Bronchial epithelial cell (primary cell): ENCODE measurements around the gene TH. TPM values are rescaled to one million over a fixed set of nuclear protein-coding genes. Genes with fewer than 3 reads are reported as not detected.

Source experiments
- DNase-seq: peaks from one replicate; pipeline ENCODE4 v3.0.0-alpha.2; 2010; ENCODE audit warnings: low read depth
- FAIRE-seq: peaks from 2 replicates; lab custom pipeline; 2011; peaks lifted over from hg19 to GRCh38; lab: Jason Lieb, UNC
- H3K27me3 ChIP-seq: 2 replicates; pipeline ENCODE4 v1.5.1; 2011; ENCODE audit warnings: low read length; ENCODE audit not compliant: control insufficient read depth, insufficient read depth
- H3K36me3 ChIP-seq: 2 replicates; pipeline ENCODE4 v1.5.1; 2011; ENCODE audit warnings: low read length; ENCODE audit not compliant: control insufficient read depth, insufficient read depth
- H3K4me3 ChIP-seq: 2 replicates; pipeline ENCODE4 v1.5.1; 2011; ENCODE audit warnings: mild to moderate bottlenecking, low read depth, low read length, control low read depth
- total RNA-seq: library from RNA; depleted of rRNA; stranded (reverse); fragments of >200 nt; gene quantifications from 2 replicates; pipeline ENCODE4 v1.2.1, GENCODE V29; 2014
- TF ChIP-seq, protein P1 (sequence below): IDR thresholded peaks from 2 replicates; pipeline ENCODE4 v1.5.1; 2011; ENCODE audit warnings: mild to moderate bottlenecking, moderate library complexity, low read length, control low read depth, inconsistent platforms; ENCODE audit not compliant: insufficient read depth, severe bottlenecking

The TH gene
- total RNA-seq, 1 donor from 2014 or later = under 0.01 TPM

GRCh38 chr11:2160736-2161259, 10.8 kb downstream of the TH start, which contains the start of gene INS:
Gene INS (minus strand): TSS chr11:2161209. CDS start chr11:2160971, 238 bp downstream.
- FAIRE-seq (no peak), DNase-seq (no peak)
- TF ChIP-seq, protein P1, sequence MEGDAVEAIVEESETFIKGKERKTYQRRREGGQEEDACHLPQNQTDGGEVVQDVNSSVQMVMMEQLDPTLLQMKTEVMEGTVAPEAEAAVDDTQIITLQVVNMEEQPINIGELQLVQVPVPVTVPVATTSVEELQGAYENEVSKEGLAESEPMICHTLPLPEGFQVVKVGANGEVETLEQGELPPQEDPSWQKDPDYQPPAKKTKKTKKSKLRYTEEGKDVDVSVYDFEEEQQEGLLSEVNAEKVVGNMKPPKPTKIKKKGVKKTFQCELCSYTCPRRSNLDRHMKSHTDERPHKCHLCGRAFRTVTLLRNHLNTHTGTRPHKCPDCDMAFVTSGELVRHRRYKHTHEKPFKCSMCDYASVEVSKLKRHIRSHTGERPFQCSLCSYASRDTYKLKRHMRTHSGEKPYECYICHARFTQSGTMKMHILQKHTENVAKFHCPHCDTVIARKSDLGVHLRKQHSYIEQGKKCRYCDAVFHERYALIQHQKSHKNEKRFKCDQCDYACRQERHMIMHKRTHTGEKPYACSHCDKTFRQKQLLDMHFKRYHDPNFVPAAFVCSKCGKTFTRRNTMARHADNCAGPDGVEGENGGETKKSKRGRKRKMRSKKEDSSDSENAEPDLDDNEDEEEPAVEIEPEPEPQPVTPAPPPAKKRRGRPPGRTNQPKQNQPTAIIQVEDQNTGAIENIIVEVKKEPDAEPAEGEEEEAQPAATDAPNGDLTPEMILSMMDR = no peak
- no peak within 1 kb of the TSS for H3K4me3 ChIP-seq
- no peaks in the 10 kb centered on the region for H3K36me3 ChIP-seq
- H3K27me3 ChIP-seq = no peaks in the 10 kb centered on the region

- no peak for FAIRE-seq
These were observed 11.8 kb downstream of the TH start for GRCh38 chr11:2159536-2160413.

GRCh38 chr11:2158966-2159365, 12.6 kb downstream of the TH start:
- no peak for DNase-seq
- TF ChIP-seq, protein P1 = no peak
- H3K27me3 ChIP-seq = no peaks in the 10 kb centered on the region
- H3K36me3 ChIP-seq = no peaks in the 10 kb centered on the region
- no peak for FAIRE-seq
- no peak overlapping the region for H3K4me3 ChIP-seq

More at GRCh38 chr11:2159536-2160413, 11.8 kb downstream of the TH start:
- DNase-seq = no peak
- Histone ChIP-seq H3K4me3 (no peak overlapping the region), H3K36me3 (no peaks in the 10 kb centered on the region), H3K27me3 (no peaks in the 10 kb centered on the region)
- TF ChIP-seq, protein P1 = no peak

- DNase-seq = no peak
- FAIRE-seq = no peak
- Histone ChIP-seq H3K4me3 (no peak overlapping the region), H3K27me3 (no peaks in the 10 kb centered on the region), H3K36me3 (no peaks in the 10 kb centered on the region)
- TF ChIP-seq, protein P1 = no peak
These were observed 13.3 kb downstream of the TH start for GRCh38 chr11:2158296-2158737.

- no peak for FAIRE-seq
These were observed 14.1 kb downstream of the TH start for GRCh38 chr11:2157294-2158040.

More at GRCh38 chr11:2157294-2158040, 14.1 kb downstream of the TH start:
- Histone ChIP-seq H3K36me3 (no peaks in the 10 kb centered on the region), H3K27me3 (no peaks in the 10 kb centered on the region), H3K4me3 (no peak overlapping the region)
- TF ChIP-seq, protein P1 = no peak
- DNase-seq = no peak
